Colon (tissue), 2 donors: ENCODE data around the gene EME2.

ENCODE experiments used
- FAIRE-seq: peaks from 2 replicates; lab custom pipeline; 2012; peaks lifted over from hg19 to GRCh38; lab: Jason Lieb, UNC
- donor health status: control.
- donor health status: control.

The EME2 gene

GRCh38 chr16:1778200-1779179 lies 5.9 kb downstream of the EME2 start:
- FAIRE-seq, result no peak

DNA sequence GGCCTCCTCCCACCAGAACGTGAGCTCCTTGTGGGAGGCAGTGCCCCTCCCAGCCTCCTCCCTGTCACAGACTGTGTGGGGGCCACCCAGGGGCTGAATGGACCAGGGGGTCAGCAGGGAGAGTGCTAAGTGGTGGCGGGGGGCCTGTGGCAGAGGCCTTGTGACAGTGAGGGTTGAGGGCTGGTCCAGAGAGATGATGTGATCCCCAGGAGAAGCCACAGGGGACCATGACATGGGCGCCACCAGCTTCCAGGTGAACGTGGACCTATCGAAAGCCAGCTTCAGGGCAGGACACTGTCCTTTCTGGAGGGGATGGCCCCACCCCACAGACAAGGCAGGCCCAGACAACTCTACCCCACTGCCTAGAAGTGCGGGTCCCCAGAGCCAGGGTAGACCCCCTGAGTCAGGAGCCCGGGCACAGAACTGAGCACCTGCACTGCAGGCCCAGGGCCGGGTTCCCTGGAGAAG lies 6.7 kb downstream of the EME2 start:
- FAIRE-seq, result no peak

DNA sequence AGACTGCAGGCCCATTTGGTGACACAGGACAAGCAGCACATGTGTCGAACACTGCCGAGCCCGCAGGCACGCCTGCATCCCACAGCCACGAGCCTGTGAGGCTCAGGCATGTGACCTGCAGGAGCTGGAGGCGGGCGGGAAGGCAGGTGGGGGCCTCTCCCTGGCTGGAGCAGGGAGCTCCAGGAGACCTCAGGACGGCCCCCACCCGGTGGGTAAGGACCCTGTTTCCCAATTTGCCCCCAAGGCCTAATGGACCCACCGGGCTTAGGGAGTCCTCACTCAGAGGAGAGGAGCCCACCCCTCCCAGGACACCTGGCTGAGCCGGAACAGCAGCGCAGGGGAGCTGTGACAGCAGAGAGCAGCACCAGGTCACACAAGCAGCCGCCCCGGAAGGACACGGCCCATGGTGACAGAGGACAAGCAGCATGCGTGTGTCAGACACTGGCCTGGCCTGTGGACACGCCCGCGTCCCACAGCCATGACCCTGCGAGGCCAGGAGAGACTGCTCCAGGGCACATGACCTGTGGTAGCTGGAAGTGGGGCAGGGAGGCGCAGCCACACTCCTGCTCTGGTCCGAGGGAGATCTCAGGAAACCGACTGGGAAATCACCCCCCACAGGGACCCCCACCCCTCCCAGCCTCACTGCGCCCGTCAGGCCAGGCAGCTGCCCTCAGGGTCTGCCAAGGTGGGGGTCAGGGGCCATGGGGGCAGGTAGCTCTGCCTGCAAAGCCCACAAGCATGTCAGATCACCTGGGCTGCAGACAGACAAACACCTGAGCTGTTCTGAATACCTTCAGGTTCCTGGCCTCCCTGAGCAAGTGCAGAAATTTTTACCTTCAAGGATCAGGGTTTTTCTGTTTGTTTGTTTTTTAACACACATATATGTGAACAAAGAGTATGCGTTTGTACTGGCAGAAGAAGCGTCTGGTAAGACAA lies 7.4 kb downstream of the EME2 start:
- FAIRE-seq, result no peak

DNA sequence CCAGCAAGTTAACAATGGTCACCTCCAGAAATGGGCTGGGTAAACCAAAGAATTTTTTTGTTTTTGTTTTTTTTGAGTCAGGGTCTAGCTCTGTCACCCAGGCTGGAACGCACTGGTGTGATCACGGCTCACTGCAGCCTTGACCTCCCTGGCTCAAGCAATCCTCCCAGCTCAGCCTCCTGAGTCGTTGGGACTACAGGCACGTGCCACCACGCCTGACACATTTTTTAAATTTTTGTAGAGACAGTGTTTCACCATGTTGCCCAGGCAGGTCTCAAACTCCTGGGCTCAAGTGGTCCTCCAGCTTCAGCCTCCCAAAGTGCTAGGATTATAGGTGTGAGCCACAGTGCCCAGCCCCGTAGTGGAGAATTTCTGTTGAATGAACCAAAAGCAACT lies 8.1 kb downstream of the EME2 start:
- FAIRE-seq, result no peak

DNA sequence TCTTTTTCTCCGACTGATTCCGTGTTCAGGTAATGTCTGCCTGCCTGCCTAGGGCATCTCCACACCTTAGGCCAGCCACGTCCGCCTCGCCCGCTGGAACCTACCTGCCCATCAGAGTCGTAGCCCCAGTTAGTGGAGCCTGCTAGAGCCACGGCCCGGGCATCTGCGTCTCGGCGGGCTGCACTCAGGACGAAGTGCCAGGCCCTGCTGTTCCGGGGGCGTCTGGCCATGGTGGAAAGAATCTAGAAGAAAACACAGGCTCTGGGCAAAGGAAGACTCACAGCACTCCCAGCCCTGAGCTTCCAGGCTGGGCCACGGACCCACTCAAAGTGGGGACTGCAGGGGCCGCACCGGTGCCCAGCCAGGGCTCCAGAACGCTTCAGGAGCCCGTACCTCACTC lies 8.6 kb downstream of the EME2 start:
- no peak for FAIRE-seq

- no peak for FAIRE-seq
These were observed 9.3 kb downstream of the EME2 start for GRCh38 chr16:1781758-1782407.

DNA sequence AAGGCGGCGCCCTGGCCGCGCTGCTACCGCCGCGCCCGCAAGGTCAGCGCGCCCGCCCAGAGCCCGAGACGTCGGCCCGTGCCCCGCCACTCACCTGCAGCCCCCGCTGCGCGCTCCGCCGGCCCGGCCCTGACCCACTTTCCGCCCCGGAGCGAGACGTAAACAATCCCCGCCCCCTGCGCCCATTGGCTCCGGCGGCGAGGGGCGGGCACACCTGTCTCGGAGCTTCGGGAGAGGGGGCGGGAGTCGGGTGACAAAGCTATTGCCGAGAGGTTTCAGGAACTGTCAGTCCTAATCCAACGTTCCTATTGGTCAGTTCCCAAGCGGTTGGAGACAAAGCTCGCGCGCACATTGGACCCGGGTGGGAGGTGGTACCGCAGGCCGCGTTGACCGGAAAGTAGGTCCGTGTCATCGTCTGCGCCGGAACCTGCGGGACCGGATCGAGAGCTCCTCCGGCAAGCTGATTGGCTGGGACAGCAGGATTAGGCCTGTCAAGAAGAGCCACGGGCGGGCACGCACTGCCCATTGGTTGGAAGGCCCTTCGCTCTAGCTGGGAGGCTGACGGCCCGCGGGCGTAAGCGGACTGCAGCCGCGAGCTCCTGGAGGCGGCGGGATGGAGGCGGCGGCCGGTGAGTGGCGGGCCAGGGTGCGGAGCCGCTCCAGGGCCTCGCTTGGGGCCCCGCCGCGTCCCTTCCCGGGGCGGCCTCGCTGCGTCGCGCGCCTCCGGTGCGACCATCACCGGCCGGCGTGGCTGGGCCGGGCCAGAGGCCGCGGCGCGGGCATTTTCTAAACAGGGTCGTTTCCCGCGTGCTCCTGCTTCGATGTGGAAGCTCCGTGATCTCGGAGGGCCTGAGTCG lies 10.0 kb downstream of the EME2 start, which contains the start of the genes NUBP2 and SPSB3:
Gene NUBP2, plus strand, starts transcription at position 553 of the 857 bp plus-strand sequence. Its CDS starts 61 bp downstream, at position 614.
Gene SPSB3, minus strand, starts transcription at position 164 of the 857 bp plus-strand sequence. CDS start 1,088 bp downstream, outside the sequence.
- peak; percentile 96 for FAIRE-seq

DNA sequence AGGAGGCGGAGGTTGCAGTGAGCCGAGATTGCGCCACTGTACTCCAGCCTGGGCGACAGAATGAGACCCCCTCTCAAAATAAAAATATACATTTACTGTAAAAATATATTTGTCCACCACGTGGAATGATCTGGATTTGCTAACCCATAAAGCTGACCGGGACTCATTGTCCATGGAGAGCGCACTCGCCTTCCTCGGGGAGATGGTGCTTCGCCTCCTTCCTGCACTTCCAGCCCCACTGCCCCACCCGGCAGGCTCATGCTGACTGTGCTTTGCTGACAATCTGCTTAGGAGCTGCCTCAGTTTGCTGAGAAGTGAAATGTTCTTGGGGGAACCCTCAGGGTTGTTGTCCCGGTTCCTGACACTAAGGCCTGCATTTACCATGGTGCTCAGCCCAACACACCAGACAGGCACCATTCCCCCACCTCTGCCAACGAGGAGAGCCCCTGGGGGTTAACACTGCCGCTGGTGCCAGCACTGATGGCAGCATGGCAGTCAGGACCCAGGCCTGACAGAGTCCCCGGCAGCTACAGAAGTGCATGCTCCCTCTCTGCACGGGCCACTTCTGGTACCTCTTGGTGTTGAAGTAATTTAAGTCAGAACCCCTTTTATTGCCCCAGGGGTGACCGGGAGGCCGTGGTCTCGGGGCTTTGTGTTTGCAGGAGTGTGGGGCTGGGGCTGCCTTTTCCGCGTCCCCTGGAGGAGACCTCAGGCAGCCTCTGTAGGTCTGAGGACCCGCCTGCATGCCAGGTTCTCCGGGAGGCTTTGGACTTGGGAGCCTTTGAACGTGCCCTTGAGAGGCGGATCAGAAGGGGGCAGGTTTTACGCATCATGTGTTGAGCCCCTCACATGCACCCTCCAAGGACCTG lies 12.6 kb downstream of the EME2 start:
- FAIRE-seq, result no peak

DNA sequence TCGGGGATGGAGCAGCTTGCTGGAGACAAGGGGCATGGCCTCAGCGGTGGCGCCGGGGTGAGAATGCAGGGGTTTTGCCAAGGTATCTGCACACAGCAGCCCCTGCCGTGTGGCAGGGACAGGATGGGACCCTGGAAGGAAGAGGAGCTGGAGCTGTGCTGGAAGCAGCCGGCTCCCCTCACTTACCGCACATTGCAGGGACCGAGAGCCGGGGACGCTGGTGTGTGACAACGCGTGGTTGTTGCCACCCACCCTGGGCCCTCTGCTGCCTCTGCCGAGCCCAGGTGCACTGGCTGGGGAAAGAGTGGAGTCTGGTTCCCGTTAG lies 13.2 kb downstream of the EME2 start:
- FAIRE-seq, result no peak

- FAIRE-seq, result no peak
These were observed 13.8 kb downstream of the EME2 start for GRCh38 chr16:1786242-1787055.

DNA sequence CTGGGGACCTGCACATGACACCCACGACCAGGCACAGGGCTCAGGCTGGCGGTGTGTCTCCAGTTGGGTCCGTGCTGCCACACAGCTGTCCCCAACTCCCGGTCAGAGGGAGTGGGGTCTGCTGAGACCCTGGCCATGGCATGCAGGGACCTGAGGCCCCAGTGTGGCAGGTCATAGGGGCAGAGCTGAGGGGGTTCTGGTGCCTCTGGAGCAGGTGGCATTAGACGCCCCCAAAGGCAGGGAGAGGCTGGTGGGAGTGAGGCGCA lies 14.4 kb downstream of the EME2 start:
- FAIRE-seq, result no peak

DNA sequence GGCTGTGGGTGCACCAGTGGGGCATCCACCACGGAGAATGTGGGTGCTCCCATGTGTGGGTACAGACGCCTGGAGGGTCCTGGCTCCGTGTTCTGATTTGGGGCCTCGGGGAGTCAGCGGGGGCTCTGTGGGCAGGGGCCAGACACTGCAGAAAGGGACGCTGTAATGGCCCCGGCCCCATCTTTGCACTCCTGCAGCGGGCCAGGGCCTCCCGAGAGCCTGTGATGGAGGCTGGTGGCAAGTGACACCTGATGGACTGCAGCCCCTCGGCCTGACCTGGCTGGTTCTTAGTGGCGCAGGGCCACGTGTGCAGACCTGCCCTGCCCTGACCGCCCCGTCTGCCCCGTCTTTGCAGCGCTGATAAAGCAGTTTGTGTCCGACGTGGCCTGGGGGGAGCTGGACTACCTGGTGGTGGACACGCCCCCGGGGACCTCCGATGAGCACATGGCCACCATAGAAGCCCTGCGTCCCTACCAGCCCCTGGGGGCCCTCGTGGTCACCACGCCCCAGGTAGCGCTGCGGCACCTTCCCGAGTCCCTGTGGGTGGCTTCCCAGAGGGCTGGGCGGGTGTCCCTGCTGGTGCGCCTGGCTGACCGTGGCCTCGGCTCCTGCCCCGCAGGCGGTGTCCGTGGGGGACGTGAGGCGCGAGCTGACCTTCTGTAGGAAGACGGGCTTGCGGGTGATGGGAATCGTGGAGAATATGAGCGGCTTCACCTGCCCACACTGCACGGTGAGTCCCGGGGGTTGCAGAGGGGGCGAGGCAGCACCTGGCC lies 14.9 kb downstream of the EME2 start:
- FAIRE-seq, result no peak

DNA sequence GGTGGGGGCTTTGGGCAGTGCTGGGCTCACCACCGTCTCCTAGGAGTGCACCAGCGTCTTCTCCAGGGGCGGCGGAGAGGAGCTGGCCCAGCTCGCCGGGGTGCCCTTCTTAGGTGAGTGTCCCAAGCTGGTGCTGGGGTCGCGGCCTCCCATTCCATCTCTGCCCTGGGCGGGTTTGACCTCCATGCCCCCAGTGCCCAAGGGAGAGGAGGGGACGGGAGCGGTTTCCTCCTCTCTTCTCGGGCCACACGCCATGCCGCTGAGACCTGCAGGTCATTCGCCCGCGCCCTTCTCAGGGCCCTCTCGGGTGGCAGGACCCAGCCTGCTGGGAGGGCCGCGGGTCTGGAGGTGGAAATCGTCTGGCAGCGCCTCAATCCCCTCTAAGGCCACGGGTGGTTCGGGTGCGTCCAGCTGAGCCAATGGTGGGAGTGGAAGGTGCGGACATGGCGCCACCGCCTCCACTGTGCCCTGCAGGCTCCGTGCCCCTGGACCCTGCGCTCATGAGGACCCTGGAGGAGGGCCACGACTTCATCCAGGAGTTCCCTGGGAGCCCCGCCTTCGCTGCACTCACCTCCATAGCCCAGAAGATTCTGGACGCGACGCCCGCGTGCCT lies 15.6 kb downstream of the EME2 start:
- FAIRE-seq, result no peak

- FAIRE-seq, result no peak
These were observed 16.1 kb downstream of the EME2 start for GRCh38 chr16:1788708-1789100.

DNA sequence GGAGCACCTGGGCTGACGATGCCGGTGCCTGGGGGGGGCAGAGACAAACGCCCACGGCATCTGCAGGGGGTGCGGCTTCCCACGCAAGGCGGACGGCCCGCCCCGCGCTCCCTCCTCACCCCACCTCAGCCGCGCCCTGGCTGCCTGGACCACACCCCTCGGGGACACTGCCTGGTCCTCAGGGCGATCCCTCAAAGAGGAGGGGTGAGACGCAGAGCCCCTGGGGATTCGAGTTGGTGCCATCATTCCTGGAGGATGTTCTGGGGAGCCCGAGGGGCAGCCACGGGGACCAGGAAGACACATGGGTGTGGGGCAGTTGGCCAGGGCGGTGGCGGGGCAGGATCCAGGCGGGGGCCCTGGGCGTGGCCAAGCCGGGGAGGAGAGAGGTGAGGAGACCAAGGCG lies 17.0 kb downstream of the EME2 start:
- FAIRE-seq, result no peak

DNA sequence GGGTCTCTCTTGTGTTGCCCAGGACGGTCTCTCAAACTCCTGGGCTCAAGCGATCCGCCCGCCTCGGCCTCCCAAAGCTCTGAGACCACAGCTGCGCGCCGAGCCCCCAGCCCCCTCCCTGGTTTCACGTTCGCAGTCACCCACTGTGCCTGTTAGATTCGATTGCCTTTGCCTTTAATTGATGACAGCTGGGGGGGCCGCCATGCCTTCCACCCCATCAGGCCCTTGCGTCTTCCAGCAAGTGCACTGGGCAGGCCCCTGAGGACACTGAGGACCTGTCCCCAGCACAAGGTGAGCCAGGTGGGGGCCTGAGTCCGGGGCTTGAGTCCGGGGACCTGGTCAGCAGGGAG lies 17.6 kb downstream of the EME2 start:
- no peak for FAIRE-seq

DNA sequence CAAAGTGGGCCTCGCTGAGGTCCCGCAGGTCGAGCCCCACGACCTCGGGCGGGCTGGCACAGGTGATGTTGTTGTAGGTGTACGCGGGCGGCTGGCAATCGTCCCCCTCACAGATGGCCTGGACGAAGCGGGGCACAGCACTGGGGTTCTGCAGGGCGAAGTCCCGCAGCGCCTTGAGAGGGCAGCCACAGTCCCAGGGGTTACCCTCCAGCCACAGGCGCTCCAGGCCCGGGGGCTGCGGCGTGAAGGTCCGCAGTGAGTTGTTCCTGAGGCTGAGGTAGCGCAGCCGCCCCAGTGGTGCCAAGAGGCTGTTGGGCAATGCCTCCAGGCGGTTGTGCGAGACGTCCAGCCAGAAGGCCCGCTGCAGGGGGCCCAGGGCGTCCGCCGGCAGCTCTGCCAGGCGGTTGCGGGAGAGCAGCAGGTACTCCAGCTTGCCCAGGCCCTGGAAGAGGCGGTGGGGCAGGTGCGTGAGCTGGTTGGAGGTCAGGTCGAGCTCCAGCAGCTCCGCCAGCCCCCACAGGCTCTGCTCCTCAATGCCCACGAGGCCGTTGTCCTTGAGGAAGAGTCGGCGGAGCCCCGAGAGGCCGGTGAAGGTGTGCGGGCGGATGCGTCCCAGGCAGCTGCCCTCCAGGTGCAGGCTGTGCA lies 18.1 kb downstream of the EME2 start:
- no peak for FAIRE-seq
